Stomach (tissue), 4 donors: Measurements from ENCODE around the gene STKLD1.

Experiments used
- CTCF ChIP-seq, 7 experiments: fragments of 450-650 bp in 4 of 7; fragments of 200-600 bp in 3 of 7; sonication (generic) in 3 of 7; IDR thresholded peaks; one replicate each; pipeline ENCODE4 v1.5.1; 2016 to 2019; ENCODE audit warnings: antibody characterized with exemption in 7 of 7, control low read depth in 2 of 7, mild to moderate bottlenecking in 1 of 7
- POLR2A ChIP-seq, 4 donors: fragments of 450-650 bp; IDR thresholded peaks; one replicate each; pipeline ENCODE4 v1.6.1; 2016; ENCODE audit warnings: antibody characterized with exemption in 4 of 4, control low read depth in 2 of 4, mild to moderate bottlenecking in 1 of 4, moderate library complexity in 1 of 4

GRCh38 chr9:133366435-133366834, 9.7 kb upstream of the STKLD1 start:
- TF ChIP-seq CTCF (IDR thresholded peaks at IDR 0.05) (no peak), POLR2A (IDR thresholded peaks at IDR 0.05) (no peak)
